HG03565 (cell line): ENCODE measurements around the gene NF2.
"Not testable (repeated sequence)": the region's sequence is repeated elsewhere in the genome, so short reads cannot be mapped to it uniquely, and the experiment has no call there.

Experiments
- ATAC-seq: cut with Tn5 transposase; IDR thresholded peaks from one replicate; pipeline ENCODE4 v1.9.1; 2021; ENCODE audit warnings: mild to moderate bottlenecking, moderate library complexity; ENCODE audit not compliant: unreplicated experiment

The NF2 gene

GRCh38 chr22:29594447-29594846, 9.0 kb upstream of the NF2 start:
- ATAC-seq, result not testable (repeated sequence)

GRCh38 chr22:29596408-29596807, 7.0 kb upstream of the NF2 start:
- ATAC-seq, result no peak

- ATAC-seq, result not testable (repeated sequence)
Observed at GRCh38 chr22:29597871-29598683, 5.4 kb upstream of the NF2 start.

GRCh38 chr22:29598684-29599020, 4.8 kb upstream of the NF2 start:
- no peak for ATAC-seq

GRCh38 chr22:29604076-29604360, 585 bp downstream of the NF2 start:
- ATAC-seq, result no peak

- no peak for ATAC-seq
Observed at GRCh38 chr22:29605527-29605850, 2.1 kb downstream of the NF2 start.

GRCh38 chr22:29606320-29606719, 2.9 kb downstream of the NF2 start:
- no peak for ATAC-seq

GRCh38 chr22:29607426-29607825, 4.0 kb downstream of the NF2 start:
- ATAC-seq, result no peak

- ATAC-seq, result no peak
Observed at GRCh38 chr22:29609139-29609538, 5.7 kb downstream of the NF2 start.

GRCh38 chr22:29610780-29611179, 7.3 kb downstream of the NF2 start:
- ATAC-seq, result no peak

GRCh38 chr22:29615705-29616327, 12.4 kb downstream of the NF2 start:
- ATAC-seq, result no peak

GRCh38 chr22:29617922-29618629, 14.6 kb downstream of the NF2 start:
- no peak for ATAC-seq

- no peak for ATAC-seq
Observed at GRCh38 chr22:29621761-29622526, 18.5 kb downstream of the NF2 start.

GRCh38 chr22:29623059-29623458, 19.6 kb downstream of the NF2 start:
- ATAC-seq, result no peak

- ATAC-seq, result no peak
Observed at GRCh38 chr22:29623553-29624169, 20.2 kb downstream of the NF2 start.

GRCh38 chr22:29625090-29625825, 21.8 kb downstream of the NF2 start:
- ATAC-seq, result no peak

GRCh38 chr22:29626497-29627195, 23.2 kb downstream of the NF2 start:
- ATAC-seq, result no peak

- ATAC-seq, result no peak
Observed at GRCh38 chr22:29627196-29627535, 23.7 kb downstream of the NF2 start.

GRCh38 chr22:29628996-29629902, 25.8 kb downstream of the NF2 start:
- no peak for ATAC-seq
